ENCODE measurements around the gene HSPB6. TPM values are rescaled to one million over a fixed set of nuclear protein-coding genes. Genes with fewer than 3 reads are reported as not detected.

The HSPB6 gene
- total and polyA plus RNA-seq, 2 donors from 2014 or later = 53.1 to 64.3 TPM

DNA sequence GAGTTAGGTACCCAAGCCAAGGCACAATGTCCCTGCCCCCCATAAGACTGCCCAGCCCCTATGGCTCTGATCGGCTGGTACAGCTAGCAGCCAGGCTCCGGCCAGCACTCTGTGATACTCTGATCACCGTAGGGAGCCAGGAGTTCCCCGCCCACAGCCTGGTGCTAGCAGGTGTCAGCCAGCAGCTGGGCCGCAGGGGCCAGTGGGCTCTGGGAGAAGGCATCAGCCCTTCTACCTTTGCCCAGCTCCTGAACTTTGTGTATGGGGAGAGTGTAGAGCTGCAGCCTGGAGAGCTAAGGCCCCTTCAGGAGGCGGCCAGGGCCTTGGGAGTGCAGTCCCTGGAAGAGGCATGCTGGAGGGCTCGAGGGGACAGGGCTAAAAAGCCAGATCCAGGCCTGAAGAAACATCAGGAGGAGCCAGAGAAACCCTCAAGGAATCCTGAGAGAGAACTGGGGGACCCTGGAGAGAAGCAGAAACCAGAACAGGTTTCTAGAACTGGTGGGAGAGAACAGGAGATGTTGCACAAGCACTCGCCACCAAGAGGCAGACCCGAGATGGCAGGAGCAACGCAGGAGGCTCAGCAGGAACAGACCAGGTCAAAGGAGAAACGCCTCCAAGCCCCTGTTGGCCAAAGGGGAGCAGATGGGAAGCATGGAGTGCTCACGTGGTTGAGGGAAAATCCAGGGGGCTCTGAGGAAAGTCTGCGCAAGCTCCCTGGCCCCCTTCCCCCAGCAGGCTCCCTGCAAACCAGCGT is 42.1 kb downstream of the HSPB6 start:
- H3K36me3 ChIP-seq (ENCODE audit: control insufficient read depth in 2 of 3, insufficient read depth in 3 of 3, low read length in 3 of 3) = no peaks in the 10 kb centered on the region
- no peaks in the 10 kb centered on the region for H3K27me3 ChIP-seq (ENCODE audit: control insufficient read depth, insufficient read depth, low read length)
- DNase-seq (peak in 1 of 5 donors; percentile 68), FAIRE-seq (no peak)
- no peak overlapping the region for H3K9ac ChIP-seq (ENCODE audit: low read length in 3 of 3)
- H3K27ac ChIP-seq (ENCODE audit: low read depth in 2 of 2, low read length in 2 of 2) = no peak overlapping the region
- H3K9me3 ChIP-seq (ENCODE audit: control insufficient read depth in 2 of 3, insufficient read depth in 1 of 3, low read length in 3 of 3) = no peaks in the 10 kb centered on the region
- intact Hi-C loops (cut with DNase I) = no loop called here
- no peak overlapping the region for H3K4me3 ChIP-seq (ENCODE audit: low read length in 3 of 3)
- TF ChIP-seq, protein P1, sequence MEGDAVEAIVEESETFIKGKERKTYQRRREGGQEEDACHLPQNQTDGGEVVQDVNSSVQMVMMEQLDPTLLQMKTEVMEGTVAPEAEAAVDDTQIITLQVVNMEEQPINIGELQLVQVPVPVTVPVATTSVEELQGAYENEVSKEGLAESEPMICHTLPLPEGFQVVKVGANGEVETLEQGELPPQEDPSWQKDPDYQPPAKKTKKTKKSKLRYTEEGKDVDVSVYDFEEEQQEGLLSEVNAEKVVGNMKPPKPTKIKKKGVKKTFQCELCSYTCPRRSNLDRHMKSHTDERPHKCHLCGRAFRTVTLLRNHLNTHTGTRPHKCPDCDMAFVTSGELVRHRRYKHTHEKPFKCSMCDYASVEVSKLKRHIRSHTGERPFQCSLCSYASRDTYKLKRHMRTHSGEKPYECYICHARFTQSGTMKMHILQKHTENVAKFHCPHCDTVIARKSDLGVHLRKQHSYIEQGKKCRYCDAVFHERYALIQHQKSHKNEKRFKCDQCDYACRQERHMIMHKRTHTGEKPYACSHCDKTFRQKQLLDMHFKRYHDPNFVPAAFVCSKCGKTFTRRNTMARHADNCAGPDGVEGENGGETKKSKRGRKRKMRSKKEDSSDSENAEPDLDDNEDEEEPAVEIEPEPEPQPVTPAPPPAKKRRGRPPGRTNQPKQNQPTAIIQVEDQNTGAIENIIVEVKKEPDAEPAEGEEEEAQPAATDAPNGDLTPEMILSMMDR (IDR thresholded peaks at IDR 0.05; ENCODE audit: borderline replicate concordance, extremely low read depth, insufficient read depth) = no peak
- H3K4me1 ChIP-seq (ENCODE audit: control insufficient read depth in 2 of 3, insufficient read depth in 2 of 3, low read depth in 1 of 3, low read length in 3 of 3) = peaks cover 0 to 15% (median 0%) of the 10 kb centered on the region in 3 donors

DNA sequence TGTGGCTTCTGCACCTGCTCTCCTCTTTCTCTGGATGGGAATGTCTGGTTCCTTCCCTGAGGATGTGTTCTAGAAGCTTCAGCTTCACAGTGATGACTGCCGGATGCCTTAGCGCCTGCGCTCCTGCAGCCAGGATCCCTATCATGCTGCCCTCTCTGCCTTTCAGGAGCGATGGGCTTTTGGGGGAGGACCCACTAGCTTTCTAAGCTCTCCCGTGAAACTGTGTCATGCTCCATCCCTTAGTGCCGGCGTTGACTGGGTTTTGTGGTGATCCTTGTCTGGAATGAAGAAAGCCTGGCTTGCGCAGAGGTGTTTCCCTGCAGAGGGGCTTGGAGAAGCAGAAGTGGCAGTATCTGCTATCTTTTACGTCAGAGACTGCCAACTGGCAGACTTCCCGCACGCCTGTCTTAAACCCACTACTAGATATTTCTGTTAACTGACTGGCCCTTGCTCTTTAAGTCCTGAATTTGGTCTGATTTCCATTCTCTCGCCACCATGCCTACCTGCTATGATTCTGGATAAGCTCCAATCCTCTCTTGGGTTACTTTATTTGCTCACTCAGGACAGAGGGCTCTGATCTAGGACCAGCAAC is 42.8 kb downstream of the HSPB6 start:
- Histone ChIP-seq H3K9me3 (ENCODE audit: control insufficient read depth in 2 of 3, insufficient read depth in 1 of 3, low read length in 3 of 3) (no peaks in the 10 kb centered on the region), H3K27me3 (ENCODE audit: control insufficient read depth, insufficient read depth, low read length) (no peaks in the 10 kb centered on the region), H3K27ac (ENCODE audit: low read depth in 2 of 2, low read length in 2 of 2) (no peak overlapping the region), H3K9ac (ENCODE audit: low read length in 3 of 3) (no peak overlapping the region), H3K36me3 (ENCODE audit: control insufficient read depth in 2 of 3, insufficient read depth in 3 of 3, low read length in 3 of 3) (no peaks in the 10 kb centered on the region), H3K4me3 (ENCODE audit: low read length in 3 of 3) (no peak overlapping the region), H3K4me1 (ENCODE audit: control insufficient read depth in 2 of 3, insufficient read depth in 2 of 3, low read depth in 1 of 3, low read length in 3 of 3) (peaks cover 0 to 10% (median 0%) of the 10 kb centered on the region in 3 donors)
- intact Hi-C loops (cut with DNase I) = no loop called here
- DNase-seq (no peak), FAIRE-seq (no peak)
- TF ChIP-seq, protein P1 (IDR thresholded peaks at IDR 0.05; ENCODE audit: borderline replicate concordance, extremely low read depth, insufficient read depth) = no peak

DNA sequence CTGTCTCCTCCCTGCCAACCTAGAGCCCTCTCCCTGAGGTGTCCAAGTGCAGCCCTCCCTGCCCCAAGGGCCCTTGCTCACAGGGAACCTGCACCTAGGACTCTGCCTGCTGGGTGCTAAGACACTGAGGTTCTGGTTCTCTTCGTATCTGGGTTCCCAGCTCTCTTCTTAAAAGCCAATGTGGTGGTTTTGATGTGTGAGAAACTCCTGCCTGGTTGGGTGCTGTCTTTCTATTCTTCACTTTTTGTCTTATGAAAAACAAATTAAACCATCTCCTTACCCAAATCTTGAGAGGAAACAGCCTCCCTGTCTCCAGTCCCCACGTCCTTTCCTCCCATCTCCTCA is 43.4 kb downstream of the HSPB6 start:
- H3K9me3 ChIP-seq (ENCODE audit: control insufficient read depth in 2 of 3, insufficient read depth in 1 of 3, low read length in 3 of 3) = no peaks in the 10 kb centered on the region
- no peaks in the 10 kb centered on the region for H3K27me3 ChIP-seq (ENCODE audit: control insufficient read depth, insufficient read depth, low read length)
- TF ChIP-seq, protein P1 (IDR thresholded peaks at IDR 0.05; ENCODE audit: borderline replicate concordance, extremely low read depth, insufficient read depth) = no peak
- peaks cover 0 to 7% (median 0%) of the 10 kb centered on the region in 3 donors for H3K4me1 ChIP-seq (ENCODE audit: control insufficient read depth in 2 of 3, insufficient read depth in 2 of 3, low read depth in 1 of 3, low read length in 3 of 3)
- FAIRE-seq (no peak), DNase-seq (no peak)
- intact Hi-C loops (cut with DNase I) = no loop called here
- H3K4me3 ChIP-seq (ENCODE audit: low read length in 3 of 3) = no peak overlapping the region
- no peaks in the 10 kb centered on the region for H3K36me3 ChIP-seq (ENCODE audit: control insufficient read depth in 2 of 3, insufficient read depth in 3 of 3, low read length in 3 of 3)
- no peak overlapping the region for H3K27ac ChIP-seq (ENCODE audit: low read depth in 2 of 2, low read length in 2 of 2)
- no peak overlapping the region for H3K9ac ChIP-seq (ENCODE audit: low read length in 3 of 3)

Data from kidney (tissue), 14 donors.